ENCODE results near the gene MAP7D1.
A peak's percentile ranks its signal among the peaks of the same experiment; 100 is the strongest.

Gene MAP7D1

DNA sequence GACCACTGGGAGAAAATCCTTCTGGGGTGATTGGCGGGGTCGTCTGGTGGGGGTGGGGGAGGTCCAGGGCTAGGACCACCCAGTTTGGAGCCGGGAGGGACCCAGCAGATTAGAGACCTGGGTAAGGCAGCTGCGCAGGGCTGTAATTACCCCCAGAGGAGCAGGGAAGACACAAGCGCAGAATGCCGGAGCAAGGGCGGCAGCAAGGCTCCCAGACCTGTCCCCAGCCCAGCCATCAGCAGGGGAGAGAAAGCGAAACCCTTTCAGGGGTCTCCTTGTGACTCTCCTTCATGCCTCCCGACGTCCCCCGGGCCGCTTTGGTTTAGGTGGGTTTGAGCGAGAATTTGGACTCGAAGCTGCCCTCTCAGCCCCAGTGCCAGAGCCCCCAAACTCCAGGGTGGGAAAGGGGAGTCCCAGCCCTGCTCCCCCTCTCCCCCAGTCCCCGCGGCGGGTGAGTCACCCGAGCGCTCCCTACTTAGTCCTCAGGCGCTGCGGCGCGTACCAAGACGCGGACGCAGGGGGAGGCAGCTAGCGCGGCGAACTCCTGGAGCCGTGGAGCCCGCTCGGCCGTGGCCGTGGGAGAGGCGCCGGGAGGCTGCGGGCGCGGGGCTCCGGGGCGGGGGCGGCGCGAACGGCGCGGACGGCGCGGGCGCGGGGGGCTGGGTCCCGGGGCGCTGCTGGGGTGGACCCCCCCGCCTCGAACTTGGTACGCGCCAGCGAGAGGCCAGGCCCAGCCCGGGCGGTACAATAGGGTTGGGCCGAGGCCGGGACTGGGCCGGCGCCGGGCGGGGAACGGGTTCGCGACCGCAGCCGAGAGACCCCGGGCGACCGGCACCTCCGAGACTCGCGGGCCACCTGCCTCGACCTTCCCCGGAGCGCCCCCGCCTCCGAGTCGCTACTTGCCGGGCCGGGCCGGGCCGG is at the start of gene MAP7D1:
Gene MAP7D1 (plus strand): TSS at position 753 of the 921 bp plus-strand sequence. CDS start 258 bp downstream, outside the sequence.
- DNase-seq = peak; percentile 92

- no peak for DNase-seq
Observed at GRCh38 chr1:36106269-36106668, 49.7 kb upstream of the MAP7D1 start.

DNA sequence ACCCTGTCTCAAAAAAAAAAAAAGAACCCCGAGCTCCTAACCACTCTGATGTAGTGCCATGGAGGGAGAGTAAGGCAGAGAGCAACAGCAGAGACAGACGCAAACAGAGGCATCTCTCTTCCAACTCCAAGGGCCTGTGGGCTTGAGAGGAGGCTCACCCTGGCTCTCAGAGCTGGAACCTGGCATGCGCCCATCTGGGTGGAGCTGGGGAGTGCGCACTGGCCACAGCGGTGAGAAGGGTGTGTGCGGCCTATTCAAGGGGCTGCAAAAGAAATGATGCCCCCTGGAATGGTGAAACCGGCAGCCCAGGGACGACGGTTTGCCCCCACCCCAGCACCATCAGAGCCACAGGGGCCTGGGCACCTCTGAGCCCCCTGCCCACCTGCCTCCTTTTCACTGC is 48.6 kb upstream of the MAP7D1 start:
- DNase-seq = no peak

DNA sequence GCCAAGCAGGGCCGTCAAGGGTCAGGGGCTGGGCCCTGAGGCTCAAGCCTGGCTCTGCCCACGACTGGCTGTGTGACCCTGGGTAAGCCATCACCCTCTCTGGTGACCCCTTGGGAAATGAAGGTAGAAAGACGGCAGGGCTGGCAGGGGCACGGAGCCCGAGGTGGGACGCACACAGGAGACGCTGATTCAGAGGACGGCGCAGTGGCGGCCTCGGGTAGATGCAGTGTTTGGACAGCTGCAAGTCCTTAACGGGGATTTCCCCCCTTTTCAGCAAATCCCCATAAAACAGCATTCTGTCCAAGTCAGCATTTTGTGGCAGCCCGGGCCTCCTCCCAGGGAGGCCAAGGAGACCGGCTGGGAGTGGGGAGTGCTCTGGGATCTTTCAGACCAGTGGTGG is 47.6 kb upstream of the MAP7D1 start:
- DNase-seq = peak; percentile 81

- peak; percentile 33 for DNase-seq
Observed at GRCh38 chr1:36109041-36109679, 46.8 kb upstream of the MAP7D1 start.

DNA sequence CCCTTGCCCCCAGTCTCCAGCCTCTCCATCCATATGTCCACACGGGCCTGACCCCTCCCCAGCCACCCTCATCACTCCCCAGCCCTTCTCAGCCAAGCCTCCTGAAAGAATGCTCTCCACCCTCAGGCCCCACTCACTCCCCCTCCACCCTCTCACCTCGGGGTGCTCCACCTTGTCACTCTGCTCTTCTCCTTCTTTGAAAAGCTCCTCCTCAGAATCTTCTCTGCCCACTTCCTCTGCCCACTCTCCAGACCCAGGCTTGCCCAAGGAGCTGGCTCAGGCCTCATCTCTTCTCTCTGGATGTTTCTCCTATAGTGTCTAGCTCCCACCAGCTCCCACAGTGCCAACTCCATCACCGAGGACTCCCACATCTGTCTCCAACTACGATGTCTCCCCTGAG is 44.8 kb upstream of the MAP7D1 start:
- DNase-seq = no peak

- DNase-seq = no peak
Observed at GRCh38 chr1:36112823-36113222, 43.1 kb upstream of the MAP7D1 start.

DNA sequence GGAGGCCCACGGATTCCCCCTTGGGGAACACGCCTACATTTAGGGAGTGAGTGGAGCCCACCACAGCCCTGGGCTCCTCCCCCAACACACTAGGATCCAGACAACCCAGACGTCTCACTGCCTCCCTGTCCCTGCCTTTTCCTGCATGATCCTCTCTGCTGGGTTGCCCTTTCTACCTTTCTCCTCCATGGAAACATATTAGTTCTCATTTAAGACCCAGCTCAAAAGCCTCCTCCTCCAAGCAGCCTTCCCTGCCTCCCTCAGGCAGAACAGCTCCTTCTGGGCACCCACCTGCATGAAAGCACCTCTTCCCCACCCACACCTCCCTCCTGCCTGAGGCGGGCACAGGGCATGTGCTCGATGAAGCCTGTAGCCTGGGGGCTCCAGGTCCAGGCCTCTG is 41.6 kb upstream of the MAP7D1 start:
- no peak for DNase-seq

- no peak for DNase-seq
Observed at GRCh38 chr1:36115200-36115669, 40.7 kb upstream of the MAP7D1 start.

DNA sequence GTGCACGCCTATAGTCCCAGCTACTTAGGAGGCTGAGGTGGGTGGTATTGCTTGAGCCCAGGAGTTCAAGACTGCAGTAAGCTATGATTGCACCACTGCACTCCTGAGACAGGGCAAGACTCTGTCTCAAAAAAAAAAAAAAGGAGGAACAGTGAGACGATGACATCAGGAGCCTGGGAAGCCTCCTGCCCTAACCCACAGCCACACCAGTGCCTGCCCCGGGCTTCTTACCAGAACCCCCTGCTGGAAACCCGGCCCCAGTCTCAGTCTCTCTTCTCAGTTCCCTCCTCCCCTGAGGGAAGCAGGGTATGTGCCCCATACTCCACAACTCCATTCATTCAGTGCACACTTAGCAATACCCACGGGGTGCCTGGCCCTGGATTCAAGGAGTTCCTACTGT is 40.0 kb upstream of the MAP7D1 start:
- no peak for DNase-seq

DNA sequence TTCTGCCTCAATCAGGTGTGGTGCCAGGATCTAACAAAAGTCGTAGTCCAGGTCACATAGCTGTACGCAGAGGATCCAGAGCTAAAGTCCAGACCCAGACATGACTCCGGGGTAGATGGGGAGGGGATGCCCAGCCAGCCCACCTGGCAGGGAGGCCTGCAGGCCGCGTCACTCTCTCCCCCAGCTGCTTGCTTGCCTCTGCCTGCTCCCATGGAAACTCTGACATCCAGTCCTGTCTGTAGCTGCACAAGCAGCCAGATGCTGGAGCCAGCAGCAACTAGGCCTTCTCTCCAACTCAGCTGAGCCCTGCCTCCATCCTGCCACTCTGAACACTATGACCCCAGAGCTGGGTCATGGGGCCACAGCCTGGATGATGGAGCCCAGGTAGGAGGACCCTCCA is 39.1 kb upstream of the MAP7D1 start:
- no peak for DNase-seq

GRCh38 chr1:36118447-36119204 is 37.3 kb upstream of the MAP7D1 start:
- no peak for DNase-seq

DNA sequence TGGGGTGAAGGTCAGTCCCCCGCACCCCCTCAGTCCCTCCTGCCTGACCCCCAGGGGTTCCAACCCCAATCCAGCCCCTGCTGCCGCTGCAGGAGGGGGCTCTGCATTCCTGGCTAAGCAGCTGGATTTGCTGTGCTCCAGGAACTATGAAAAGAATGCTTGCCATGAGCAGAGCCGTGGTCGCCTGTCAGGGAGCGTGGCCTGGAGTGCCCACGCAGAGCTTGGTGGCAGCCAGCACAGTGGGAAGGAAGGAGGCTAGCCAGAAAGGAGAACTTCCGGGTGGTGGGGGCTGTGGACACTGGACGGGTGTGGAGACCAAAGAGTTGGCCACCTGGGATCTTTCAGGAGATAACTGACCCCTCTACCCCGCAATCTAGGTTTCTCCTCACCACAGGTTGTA is 36.5 kb upstream of the MAP7D1 start:
- DNase-seq = no peak

- DNase-seq = no peak
Observed at GRCh38 chr1:36122062-36123030, 33.6 kb upstream of the MAP7D1 start.

DNA sequence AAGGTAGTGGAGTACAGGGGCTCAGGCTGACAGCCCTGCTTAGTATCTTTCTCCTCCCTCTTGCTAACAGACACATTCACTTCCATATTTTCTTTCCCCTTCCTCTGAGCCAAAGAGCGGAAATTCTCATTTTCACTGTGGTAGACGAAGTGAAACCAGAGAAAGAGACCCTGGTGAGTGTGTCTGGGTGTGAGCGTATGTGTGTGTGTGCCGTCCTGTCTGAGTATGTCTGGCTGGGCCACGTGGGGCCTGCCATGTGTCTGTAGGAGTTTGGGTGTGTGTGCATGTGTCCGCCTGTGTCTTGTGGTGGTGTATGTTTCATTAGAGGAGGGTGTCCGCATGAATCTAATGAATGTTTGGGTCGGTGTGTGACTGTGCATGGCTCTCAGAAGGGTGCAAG is 32.6 kb upstream of the MAP7D1 start:
- DNase-seq = no peak

DNA sequence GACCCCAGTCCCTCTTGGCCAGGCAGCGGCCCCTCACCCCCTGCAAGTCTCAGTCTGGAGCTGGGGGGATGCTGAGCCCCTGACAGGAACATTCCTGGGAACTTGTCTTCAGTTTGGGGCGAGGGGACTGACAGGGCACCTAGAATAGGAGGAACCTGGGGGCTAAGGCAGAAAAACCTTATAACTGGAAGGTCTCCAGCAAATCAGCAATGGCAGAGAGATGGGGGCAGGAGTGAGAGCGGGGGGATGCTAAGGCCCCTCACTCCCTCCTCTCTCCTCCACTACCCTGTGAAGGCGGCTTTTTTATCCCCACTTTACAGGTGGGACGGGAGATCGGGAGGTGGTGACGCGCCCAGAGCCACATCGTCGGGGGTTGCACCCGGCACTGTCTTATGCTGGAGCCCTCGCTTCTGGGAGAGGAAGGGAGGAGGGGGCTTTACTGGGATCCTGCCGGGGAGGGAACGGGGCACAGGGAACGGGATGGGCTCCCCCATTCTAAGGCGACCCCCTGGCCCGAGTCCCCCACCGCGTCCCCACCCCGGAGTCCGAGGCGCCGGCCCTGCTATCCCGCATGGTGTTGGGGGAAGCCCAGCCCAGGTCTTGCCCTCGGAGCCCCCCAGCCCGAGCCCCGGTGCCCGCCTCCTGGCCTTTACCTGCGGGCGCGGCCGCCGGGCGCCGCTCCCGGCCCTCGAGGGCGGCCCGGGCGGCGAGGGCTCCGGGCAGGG is 31.4 kb upstream of the MAP7D1 start:
- no peak for DNase-seq

DNA sequence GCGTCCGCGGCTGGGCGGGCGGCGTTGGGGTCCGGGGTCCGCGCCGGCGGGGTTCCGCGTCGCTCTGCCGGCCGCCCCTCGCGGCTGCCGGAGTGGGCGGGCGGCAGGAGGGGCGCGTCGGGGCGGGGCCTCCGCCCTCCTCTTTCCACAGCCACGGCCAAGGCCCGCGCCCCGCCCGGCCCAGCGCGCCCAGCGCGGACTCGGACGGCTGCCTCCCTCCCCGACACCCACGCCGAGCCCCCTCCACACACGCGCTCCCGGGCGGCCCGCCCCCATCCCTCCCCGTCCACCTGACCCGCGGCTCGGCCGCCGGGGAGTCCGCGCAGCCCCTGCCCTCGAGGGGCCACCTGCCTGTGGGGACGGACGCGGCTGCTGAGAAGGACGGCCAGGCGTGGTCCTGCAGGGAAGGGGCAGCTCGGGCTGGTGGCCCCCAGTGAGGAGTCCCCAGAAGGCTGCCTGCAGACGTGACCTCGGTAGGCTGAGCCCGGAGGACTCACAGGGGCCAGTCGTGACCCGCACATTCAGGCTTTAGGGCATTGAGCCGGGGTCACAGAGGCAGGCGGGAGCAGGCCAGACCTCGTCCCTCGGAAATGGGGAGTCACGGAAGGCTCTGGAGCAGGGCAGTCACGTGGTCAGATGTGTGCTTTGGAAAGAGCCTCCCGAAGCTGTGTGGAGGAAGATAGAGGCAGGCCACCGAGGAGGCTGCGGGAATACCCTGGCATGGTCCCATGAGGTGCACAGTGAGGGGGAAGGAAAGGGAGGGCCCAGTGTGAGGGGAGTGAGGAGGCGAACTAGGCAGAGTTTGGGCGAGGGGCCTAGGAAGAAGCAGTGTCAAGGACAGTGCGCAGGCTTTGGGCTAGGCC is 30.6 kb upstream of the MAP7D1 start, which contains the start of gene COL8A2:
Gene COL8A2 (minus strand): TSS at position 94 of the 863 bp plus-strand sequence. CDS start 24,980 bp downstream, outside the sequence.
- peak; percentile 42 for DNase-seq

GRCh38 chr1:36126005-36126716 is 29.8 kb upstream of the MAP7D1 start:
- DNase-seq = peak; percentile 28

GRCh38 chr1:36126797-36127500 is 29.0 kb upstream of the MAP7D1 start:
- DNase-seq = no peak
